ENCODE measurements around the gene AP3B2. TPM values are rescaled to one million over a fixed set of nuclear protein-coding genes. Genes with fewer than 3 reads are reported as not detected.
"Not testable (repeated sequence)": the region's sequence is repeated elsewhere in the genome, so short reads cannot be mapped to it uniquely, and the experiment has no call there.

Gene AP3B2
- total and polyA plus RNA-seq, 5 donors from 2014 or later: 0.12 to 0.23 TPM; not detected in 3

- Histone ChIP-seq H3K9me3 (ENCODE audit: control insufficient read depth in 2 of 2, low read length in 2 of 2) (no peaks in the 10 kb centered on the region), H3K27me3 (ENCODE audit: control insufficient read depth, insufficient read depth, low read length) (peaks cover 9% of the 10 kb centered on the region), H3K4me1 (ENCODE audit: control insufficient read depth, insufficient read depth, low read length, poor library complexity, severe bottlenecking) (peaks cover 20% of the 10 kb centered on the region), H3K27ac (ENCODE audit: insufficient read depth, low read length, poor library complexity, severe bottlenecking) (no peak overlapping the region), H3K36me3 (ENCODE audit: control insufficient read depth, insufficient read depth, low read length) (no peaks in the 10 kb centered on the region), H3K4me3 (ENCODE audit: low read depth, low read length) (no peak overlapping the region)
- peak overlapping the region; percentile 67 to 87 (median 73) for H3K4me3 Mint-ChIP-seq
- ATAC-seq (ENCODE audit: low read depth in 2 of 2) (peak; percentile 56 to 71), DNase-seq (peak; percentile 32 to 49 (median 35))
- peaks cover 0 to 8% (median 0%) of the 10 kb centered on the region in 4 donors for H3K4me1 Mint-ChIP-seq
- H3K36me3 Mint-ChIP-seq: no peaks in the 10 kb centered on the region
- no peak overlapping the region for H3K27ac Mint-ChIP-seq
- peaks cover 65% of the 10 kb centered on the region for H3K27me3 Mint-ChIP-seq
- peaks cover 0 to 4% (median 0%) of the 10 kb centered on the region in 7 donors for H3K9me3 Mint-ChIP-seq
Observed at GRCh38 chr15:82647835-82648256, 61.8 kb downstream of the AP3B2 start.

DNA sequence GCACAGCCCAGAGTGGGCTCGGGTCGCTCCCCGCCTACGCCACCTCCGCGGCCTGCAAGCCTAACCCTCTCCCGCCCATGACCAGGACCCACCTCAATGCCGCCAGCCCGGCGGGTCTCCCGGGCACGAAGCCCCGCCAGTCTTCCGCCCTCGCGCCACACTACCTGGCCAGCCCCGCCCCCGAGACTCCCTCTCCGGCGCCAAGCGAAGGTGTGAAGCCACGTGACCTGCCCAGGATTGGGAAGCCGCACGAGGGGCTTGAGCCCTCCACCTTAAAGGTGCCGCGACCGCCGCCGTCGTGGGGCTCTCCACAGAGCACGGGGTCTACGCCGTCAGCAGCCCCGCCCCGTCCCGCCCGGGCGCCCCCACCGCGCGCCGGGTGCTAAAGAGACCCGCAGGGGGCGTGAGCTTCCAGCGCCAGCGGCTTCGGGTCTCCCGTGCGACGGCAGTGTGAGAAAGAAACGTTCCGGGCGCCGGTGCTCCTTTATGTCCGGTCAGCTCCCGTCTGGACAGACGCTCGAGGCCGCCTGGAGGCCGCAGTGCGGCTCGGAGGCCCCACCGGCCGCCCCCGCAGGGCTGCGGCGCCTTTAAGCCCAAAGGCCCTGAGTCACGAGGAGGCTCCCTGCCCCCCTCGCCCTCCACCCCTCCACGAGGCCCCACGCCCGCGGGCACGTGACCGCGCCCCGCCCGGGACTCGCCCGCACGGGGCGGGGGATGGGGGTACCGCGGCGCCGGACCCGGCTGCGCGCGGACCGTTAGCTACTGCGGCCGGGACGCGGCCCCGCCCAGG, 62.4 kb downstream of the AP3B2 start, which contains the start of gene CPEB1:
Gene CPEB1 (minus strand): TSS at position 319 of the 790 bp plus-strand sequence. CDS start 18,904 bp downstream, outside the sequence.
- peak within 1 kb of the TSS; percentile 72 to 95 (median 78) for H3K4me3 Mint-ChIP-seq
- no peaks in the 10 kb centered on the region for H3K9me3 ChIP-seq (ENCODE audit: control insufficient read depth in 2 of 2, low read length in 2 of 2)
- no peak within 1 kb of the TSS for H3K27ac Mint-ChIP-seq
- peaks cover 67% of the 10 kb centered on the region for H3K27me3 Mint-ChIP-seq
- H3K27me3 ChIP-seq (ENCODE audit: control insufficient read depth, insufficient read depth, low read length): peaks cover 11% of the 10 kb centered on the region
- peaks cover 0 to 8% (median 0%) of the 10 kb centered on the region in 4 donors for H3K4me1 Mint-ChIP-seq
- ATAC-seq (ENCODE audit: low read depth in 2 of 2): peak; percentile 26 to 58
- peaks cover 20% of the 10 kb centered on the region for H3K4me1 ChIP-seq (ENCODE audit: control insufficient read depth, insufficient read depth, low read length, poor library complexity, severe bottlenecking)
- H3K4me3 ChIP-seq (ENCODE audit: low read depth, low read length): no peak within 1 kb of the TSS
- H3K36me3 ChIP-seq (ENCODE audit: control insufficient read depth, insufficient read depth, low read length): no peaks in the 10 kb centered on the region
- peak; percentile 9 to 17 (median 13) for DNase-seq
- H3K36me3 Mint-ChIP-seq: no peaks in the 10 kb centered on the region
- peaks cover 0 to 4% (median 0%) of the 10 kb centered on the region in 7 donors for H3K9me3 Mint-ChIP-seq
- H3K27ac ChIP-seq (ENCODE audit: insufficient read depth, low read length, poor library complexity, severe bottlenecking): no peak within 1 kb of the TSS

- ATAC-seq (ENCODE audit: low read depth in 2 of 2) (no peak), DNase-seq (no peak)
- H3K4me1 ChIP-seq (ENCODE audit: control insufficient read depth, insufficient read depth, low read length, poor library complexity, severe bottlenecking): peaks cover 20% of the 10 kb centered on the region
- Mint-ChIP-seq H3K27me3 (peaks cover 70% of the 10 kb centered on the region), H3K36me3 (no peaks in the 10 kb centered on the region), H3K4me3 (peak overlapping the region in 3 of 4 donors; percentile 39 to 95 (median 82)), H3K27ac (no peak overlapping the region), H3K9me3 (peaks cover 0 to 4% (median 0%) of the 10 kb centered on the region in 7 donors), H3K4me1 (peaks cover 0 to 8% (median 0%) of the 10 kb centered on the region in 4 donors)
- no peaks in the 10 kb centered on the region for H3K36me3 ChIP-seq (ENCODE audit: control insufficient read depth, insufficient read depth, low read length)
- H3K4me3 ChIP-seq (ENCODE audit: low read depth, low read length): no peak overlapping the region
- no peaks in the 10 kb centered on the region for H3K9me3 ChIP-seq (ENCODE audit: control insufficient read depth in 2 of 2, low read length in 2 of 2)
- H3K27me3 ChIP-seq (ENCODE audit: control insufficient read depth, insufficient read depth, low read length): peaks cover 11% of the 10 kb centered on the region
- H3K27ac ChIP-seq (ENCODE audit: insufficient read depth, low read length, poor library complexity, severe bottlenecking): no peak overlapping the region
Observed at GRCh38 chr15:82646250-82647044, 63.2 kb downstream of the AP3B2 start.

- Histone ChIP-seq H3K27me3 (ENCODE audit: control insufficient read depth, insufficient read depth, low read length) (peaks cover 23% of the 10 kb centered on the region), H3K4me1 (ENCODE audit: control insufficient read depth, insufficient read depth, low read length, poor library complexity, severe bottlenecking) (peaks cover 20% of the 10 kb centered on the region)
- H3K27ac ChIP-seq (ENCODE audit: insufficient read depth, low read length, poor library complexity, severe bottlenecking); H3K9me3 Mint-ChIP-seq; H3K4me3 Mint-ChIP-seq; ATAC-seq (ENCODE audit: low read depth in 2 of 2); H3K36me3 Mint-ChIP-seq; H3K27ac Mint-ChIP-seq; DNase-seq; H3K4me1 Mint-ChIP-seq; H3K9me3 ChIP-seq (ENCODE audit: control insufficient read depth in 2 of 2, low read length in 2 of 2); H3K36me3 ChIP-seq (ENCODE audit: control insufficient read depth, insufficient read depth, low read length); H3K4me3 ChIP-seq (ENCODE audit: low read depth, low read length): not testable (repeated sequence)
- H3K27me3 Mint-ChIP-seq: peaks cover 77% of the 10 kb centered on the region
Observed at GRCh38 chr15:82644967-82645852, 64.5 kb downstream of the AP3B2 start.

DNA sequence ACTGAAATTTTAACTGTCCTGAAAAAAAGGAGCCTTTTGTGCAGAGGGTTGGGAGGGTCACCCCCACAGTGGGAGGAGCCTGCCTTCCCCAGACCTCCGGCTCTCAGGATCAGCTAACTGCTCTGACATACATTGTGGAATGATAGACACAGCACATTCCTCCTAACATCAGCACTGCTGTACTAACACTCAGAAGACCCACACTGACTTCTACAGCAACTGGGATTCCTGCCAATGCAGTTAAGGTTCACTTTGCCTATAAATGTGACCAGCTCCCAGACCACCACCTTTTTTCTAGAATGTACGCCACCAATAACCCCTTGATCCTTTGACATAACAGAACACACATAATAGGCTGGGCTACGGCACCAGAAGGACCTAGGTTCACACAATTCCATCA, 65.7 kb downstream of the AP3B2 start:
- DNase-seq (no peak), ATAC-seq (ENCODE audit: low read depth in 2 of 2) (no peak)
- Mint-ChIP-seq H3K36me3 (no peaks in the 10 kb centered on the region), H3K4me1 (peaks cover 0 to 8% (median 0%) of the 10 kb centered on the region in 4 donors), H3K9me3 (peaks cover 0 to 4% (median 0%) of the 10 kb centered on the region in 7 donors), H3K4me3 (no peak overlapping the region), H3K27ac (no peak overlapping the region), H3K27me3 (peaks cover 77% of the 10 kb centered on the region)
- Histone ChIP-seq H3K27me3 (ENCODE audit: control insufficient read depth, insufficient read depth, low read length) (peaks cover 25% of the 10 kb centered on the region), H3K4me3 (ENCODE audit: low read depth, low read length) (no peak overlapping the region), H3K4me1 (ENCODE audit: control insufficient read depth, insufficient read depth, low read length, poor library complexity, severe bottlenecking) (peaks cover 20% of the 10 kb centered on the region), H3K36me3 (ENCODE audit: control insufficient read depth, insufficient read depth, low read length) (no peaks in the 10 kb centered on the region), H3K27ac (ENCODE audit: insufficient read depth, low read length, poor library complexity, severe bottlenecking) (no peak overlapping the region), H3K9me3 (ENCODE audit: control insufficient read depth in 2 of 2, low read length in 2 of 2) (no peaks in the 10 kb centered on the region)

DNA sequence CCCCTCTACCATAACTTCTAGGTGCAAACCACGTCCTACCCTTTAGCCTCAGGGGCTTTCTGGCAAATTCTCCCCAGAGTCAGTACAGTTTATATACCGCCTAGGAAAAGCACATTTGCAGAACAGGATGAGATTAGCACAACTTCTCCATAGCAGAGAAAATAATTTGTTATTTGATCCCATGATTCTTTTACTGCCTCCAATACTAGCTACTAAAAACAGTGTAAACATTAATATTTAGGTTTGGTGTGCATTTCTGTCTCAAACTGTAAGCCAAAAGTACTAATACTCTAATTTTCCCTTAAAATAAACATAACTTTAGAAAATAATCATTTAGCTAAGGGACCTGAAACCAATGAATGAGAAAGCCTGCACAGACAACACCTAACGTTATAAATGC, 67.0 kb downstream of the AP3B2 start:
- H3K4me1 Mint-ChIP-seq: peaks cover 0 to 3% (median 0%) of the 10 kb centered on the region in 4 donors
- H3K27me3 Mint-ChIP-seq: peaks cover 70% of the 10 kb centered on the region
- H3K27ac Mint-ChIP-seq: no peak overlapping the region
- no peak overlapping the region for H3K4me3 Mint-ChIP-seq
- Histone ChIP-seq H3K4me3 (ENCODE audit: low read depth, low read length) (no peak overlapping the region), H3K27me3 (ENCODE audit: control insufficient read depth, insufficient read depth, low read length) (peaks cover 33% of the 10 kb centered on the region), H3K36me3 (ENCODE audit: control insufficient read depth, insufficient read depth, low read length) (no peaks in the 10 kb centered on the region), H3K27ac (ENCODE audit: insufficient read depth, low read length, poor library complexity, severe bottlenecking) (no peak overlapping the region), H3K4me1 (ENCODE audit: control insufficient read depth, insufficient read depth, low read length, poor library complexity, severe bottlenecking) (peaks cover 16% of the 10 kb centered on the region), H3K9me3 (ENCODE audit: control insufficient read depth in 2 of 2, low read length in 2 of 2) (no peaks in the 10 kb centered on the region)
- ATAC-seq (ENCODE audit: low read depth in 2 of 2): no peak
- DNase-seq: no peak
- peaks cover 0 to 4% (median 0%) of the 10 kb centered on the region in 7 donors for H3K9me3 Mint-ChIP-seq
- no peaks in the 10 kb centered on the region for H3K36me3 Mint-ChIP-seq

All from CD4-positive, CD25-positive, alpha-beta regulatory T cell (primary cell).